Smooth muscle cell (in vitro differentiated cells): Measurements from ENCODE around the gene LSM4. TPM values are rescaled to one million over a fixed set of nuclear protein-coding genes. Genes with fewer than 3 reads are reported as not detected.
A peak's percentile ranks its signal among the peaks of the same experiment; 100 is the strongest.
"Not testable (repeated sequence)": the region's sequence is repeated elsewhere in the genome, so short reads cannot be mapped to it uniquely, and the experiment has no call there.

Experiments used
- DNase-seq: peaks from one replicate; lab custom pipeline; 2025; ENCODE audit not compliant: unreplicated experiment; lab: John Stamatoyannopoulos, UW
- H2AFZ ChIP-seq: fragments of 200-600 bp; sonication (generic); 2 replicates; pipeline ENCODE4 v1.6.0; 2016; ENCODE audit warnings: antibody characterized with exemption, low read depth, mild to moderate bottlenecking
- H3F3A ChIP-seq: fragments of 200-600 bp; sonication (generic); 2 replicates; pipeline ENCODE4 v1.6.0; 2017; ENCODE audit warnings: antibody characterized with exemption, low read depth
- H3K27ac ChIP-seq: fragments of 200-600 bp; sonication (generic); 2 replicates; pipeline ENCODE4 v1.5.1; 2016; ENCODE audit warnings: low read depth, mild to moderate bottlenecking
- H3K27me3 ChIP-seq: fragments of 200-600 bp; sonication (generic); 2 replicates; pipeline ENCODE4 v1.6.1; 2016; ENCODE audit warnings: low read depth, mild to moderate bottlenecking
- H3K36me3 ChIP-seq: fragments of 200-600 bp; sonication (generic); 2 replicates; pipeline ENCODE4 v1.5.1; 2016; ENCODE audit warnings: low read depth
- H3K4me1 ChIP-seq: fragments of 200-600 bp; sonication (generic); 2 replicates; pipeline ENCODE4 v1.5.1; 2016; ENCODE audit warnings: low read depth
- H3K4me2 ChIP-seq: fragments of 200-600 bp; sonication (generic); 2 replicates; pipeline ENCODE4 v1.6.0; 2016; ENCODE audit warnings: mild to moderate bottlenecking
- H3K4me3 ChIP-seq: fragments of 200-600 bp; sonication (generic); 2 replicates; pipeline ENCODE4 v1.5.1; 2016; ENCODE audit warnings: mild to moderate bottlenecking
- H3K79me2 ChIP-seq: fragments of 200-600 bp; sonication (generic); 2 replicates; pipeline ENCODE4 v1.6.0; 2016; ENCODE audit warnings: low read depth, mild to moderate bottlenecking
- H3K9ac ChIP-seq: fragments of 200-600 bp; sonication (generic); 2 replicates; pipeline ENCODE4 v1.6.0; 2016; ENCODE audit warnings: low read depth
- H3K9me3 ChIP-seq: fragments of 200-600 bp; sonication (generic); replicated peaks from 2 replicates; pipeline ENCODE4 v1.5.1; 2016; ENCODE audit warnings: low read depth
- H4K20me1 ChIP-seq: fragments of 200-600 bp; sonication (generic); 2 replicates; pipeline ENCODE4 v1.6.0; 2016; ENCODE audit warnings: low read depth
- CTCF ChIP-seq: fragments of 200-600 bp; sonication (generic); IDR thresholded peaks from 2 replicates; pipeline ENCODE4 v1.5.1; 2017; ENCODE audit warnings: borderline replicate concordance, mild to moderate bottlenecking, antibody characterized with exemption; ENCODE audit not compliant: insufficient read depth, poor library complexity, severe bottlenecking
- WGBS: methylation state at CpG from one replicate; pipeline ENCODE4 v1.1.7; 2016; ENCODE audit warnings: low lambda C conversion rate; 5-methylcytosine and 5-hydroxymethylcytosine counted together
- polyA plus RNA-seq: library from polyadenylated mRNA; unstranded; fragments of >200 nt; fragmentation: Nextera tagmentation; extraction: Ambion mirVana; gene quantifications from 2 replicates; pipeline ENCODE4 v1.2.1, GENCODE V29; 2016
- total RNA-seq: library from RNA; depleted of rRNA; stranded (reverse); fragments of >200 nt; gene quantifications from 2 replicates; pipeline ENCODE4 v1.2.3, GENCODE V29; 2014

The LSM4 gene
- total and polyA plus RNA-seq, 2 experiments from 2014 or later, result 116 to 156 TPM

- peak overlapping the region; percentile 82 for H3K4me2 ChIP-seq
- WGBS, result 5% methylated on average over 9 of the region's 9 CpGs
- peaks cover 11% of the 10 kb centered on the region for H3K4me1 ChIP-seq
- no peaks in the 10 kb centered on the region for H3K36me3 ChIP-seq
- peaks cover 13% of the 10 kb centered on the region for H3F3A ChIP-seq
- no peaks in the 10 kb centered on the region for H3K79me2 ChIP-seq
- peak; percentile 54 for DNase-seq
- no peaks in the 10 kb centered on the region for H3K9me3 ChIP-seq
- no peaks in the 10 kb centered on the region for H3K27me3 ChIP-seq
- peak overlapping the region; percentile 65 for H2AFZ ChIP-seq
- H4K20me1 ChIP-seq, result no peaks in the 10 kb centered on the region
- peak; percentile 77 for TF ChIP-seq CTCF
- H3K27ac ChIP-seq, result peak overlapping the region; percentile 80
- H3K9ac ChIP-seq, result peak overlapping the region; percentile 42
- H3K4me3 ChIP-seq, result peak overlapping the region; percentile 44
Observed at GRCh38 chr19:18328340-18329034, 5.6 kb upstream of the LSM4 start.

GRCh38 chr19:18326772-18327171 is 3.9 kb upstream of the LSM4 start:
- Histone ChIP-seq H3K27me3 (no peaks in the 10 kb centered on the region), H3K36me3 (no peaks in the 10 kb centered on the region), H3K79me2 (no peaks in the 10 kb centered on the region), H2AFZ (no peak overlapping the region), H3K4me3 (no peak overlapping the region), H3K27ac (no peak overlapping the region), H3K9ac (no peak overlapping the region), H3K4me1 (peaks cover 20% of the 10 kb centered on the region), H3K4me2 (no peak overlapping the region), H3F3A (peaks cover 26% of the 10 kb centered on the region), H3K9me3 (no peaks in the 10 kb centered on the region), H4K20me1 (no peaks in the 10 kb centered on the region)
- no peak for DNase-seq
- TF ChIP-seq CTCF, result no peak
- WGBS, result 100% methylated on average over 5 of the region's 5 CpGs

GRCh38 chr19:18324373-18324731 is 1.5 kb upstream of the LSM4 start:
- Histone ChIP-seq H3K79me2 (peaks cover 21% of the 10 kb centered on the region), H3K4me1 (peaks cover 29% of the 10 kb centered on the region), H3F3A (peaks cover 26% of the 10 kb centered on the region), H3K27ac (peak overlapping the region; percentile 85)
- H3K36me3 ChIP-seq, H3K4me2 ChIP-seq, H3K9ac ChIP-seq, H3K9me3 ChIP-seq, H3K4me3 ChIP-seq, H2AFZ ChIP-seq, DNase-seq, H4K20me1 ChIP-seq, H3K27me3 ChIP-seq: not testable (repeated sequence)
- WGBS, result 76% methylated on average over 6 of the region's 6 CpGs

- Histone ChIP-seq H3K36me3 (no peaks in the 10 kb centered on the region), H3K27me3 (no peaks in the 10 kb centered on the region), H3K4me2 (peak overlapping the region; percentile 97), H3F3A (peaks cover 24% of the 10 kb centered on the region), H2AFZ (no peak overlapping the region), H3K4me3 (peak overlapping the region; percentile 63), H3K9ac (peak overlapping the region; percentile 68), H3K79me2 (peaks cover 36% of the 10 kb centered on the region), H3K27ac (peak overlapping the region; percentile 65), H3K4me1 (peaks cover 22% of the 10 kb centered on the region), H4K20me1 (no peaks in the 10 kb centered on the region), H3K9me3 (no peaks in the 10 kb centered on the region)
- 6% methylated on average over 7 of the region's 7 CpGs for WGBS
- DNase-seq, result no peak
- no peak for TF ChIP-seq CTCF
Observed at GRCh38 chr19:18322318-18322758, 538 bp downstream of the LSM4 start.
